ENCODE data around the gene TMEM18.

The TMEM18 gene

GRCh38 chr2:618005-618404, 59.2 kb downstream of the TMEM18 start:
- TF ChIP-seq TAF1 (IDR thresholded peaks at IDR 0.05; ENCODE audit: borderline replicate concordance, insufficient read depth, low read length) (no peak), POLR2AphosphoS5 (IDR thresholded peaks at IDR 0.05; ENCODE audit: low read depth, low read length) (no peak), SIN3A (IDR thresholded peaks at IDR 0.05; ENCODE audit: borderline replicate concordance, insufficient read depth, low read length) (no peak), FOXP2 (optimal IDR thresholded peaks at IDR 0.05; ENCODE audit: borderline replicate concordance, extremely low read depth, extremely low read length, insufficient read depth) (no peak), REST (IDR thresholded peaks at IDR 0.05; ENCODE audit: insufficient read depth in 1 of 2, low read depth in 2 of 2, low read length in 2 of 2) (no peak)

Measured in PFSK-1 (cell line).